K562 (cell line): ENCODE measurements around the gene MAP1LC3A. TPM values are rescaled to one million over a fixed set of nuclear protein-coding genes. Genes with fewer than 3 reads are reported as not detected.

Source experiments
- ATF7 ChIP-seq: fragments of 450-650 bp; IDR thresholded peaks from 2 replicates; pipeline ENCODE4 v1.7.1; 2014; ENCODE audit warnings: mild to moderate bottlenecking, moderate library complexity
- CHD2 ChIP-seq: IDR thresholded peaks from 2 replicates; pipeline ENCODE4 v1.6.1; 2011; ENCODE audit warnings: low read depth, low read length
- DMBX1 ChIP-seq: fragments of 250-450 bp; sonication (Bioruptor Pico); IDR thresholded peaks from 2 replicates; pipeline ENCODE4 v1.8.0; 2022; ENCODE audit warnings: inconsistent platforms, mild to moderate bottlenecking, moderate library complexity, borderline replicate concordance
- FOXO4 ChIP-seq: fragments of 450-650 bp; formaldehyde crosslinking; IDR thresholded peaks from 2 replicates; pipeline ENCODE4 v1.4.0; 2020; ENCODE audit warnings: mild to moderate bottlenecking, moderate library complexity
- HNRNPK ChIP-seq: fragments of 200-400 bp; formaldehyde crosslinking; IDR thresholded peaks from one replicate; pipeline ENCODE4 v1.6.1; 2018; ENCODE audit warnings: mild to moderate bottlenecking, low read depth, low read length; ENCODE audit not compliant: poor library complexity, severe bottlenecking
- HNRNPLL ChIP-seq: fragments of 200-400 bp; formaldehyde crosslinking; IDR thresholded peaks from 2 replicates; pipeline ENCODE4 v1.6.1; 2017; ENCODE audit warnings: low read length, low read depth, mild to moderate bottlenecking; ENCODE audit not compliant: poor library complexity, severe bottlenecking
- JUN ChIP-seq, 2 experiments: sonication (generic) in 1 of 2; formaldehyde crosslinking in 1 of 2; IDR thresholded peaks; 2 replicates each; pipeline versions ENCODE4 v1.6.1 to v1.8.0; 2012 to 2022; ENCODE audit warnings: borderline replicate concordance in 2 of 2, mild to moderate bottlenecking in 2 of 2, improper control_type of control experiment in 1 of 2, low read depth in 1 of 2, low read length in 1 of 2, missing genetic modification reagents in 1 of 2
- PRDM10 ChIP-seq: fragments of 450-650 bp; IDR thresholded peaks from 2 replicates; pipeline ENCODE4 v1.6.1; 2018; ENCODE audit not compliant: partially characterized antibody
- SMARCE1 ChIP-seq: fragments of 450-650 bp; IDR thresholded peaks from 2 replicates; pipeline ENCODE4 v1.7.1; 2016; ENCODE audit warnings: mild to moderate bottlenecking
- THRAP3 ChIP-seq: fragments of 450-650 bp; IDR thresholded peaks from 2 replicates; pipeline ENCODE4 v1.6.1; 2016; ENCODE audit warnings: mild to moderate bottlenecking, inconsistent platforms, borderline replicate concordance
- ZNF431 ChIP-seq: sonication (generic); formaldehyde crosslinking; IDR thresholded peaks from 2 replicates; pipeline ENCODE4 v1.8.0; 2022; ENCODE audit warnings: mild to moderate bottlenecking, missing genetic modification reagents
- ZNF512 ChIP-seq: IDR thresholded peaks from 2 replicates; pipeline ENCODE4 v1.6.1; 2016; ENCODE audit warnings: missing genetic modification characterization, missing compliant biosample characterization
- polyA plus RNA-seq, 8 experiments: library from polyadenylated mRNA; depleted of rRNA in 4 of 8; stranded (reverse) in 5 of 8; unstranded in 3 of 8; fragments of >200 nt; fragmentation: Nextera tagmentation in 2 of 8; fragmentation: Illumina TruSeq in 1 of 8; extraction: Ambion mirVana in 2 of 8; extraction: Trizol in 1 of 8; gene quantifications; 2 replicates each; pipeline versions ENCODE4 v1.2.1 to v1.2.3, GENCODE V29; 2011 to 2014; ENCODE audit warnings: inconsistent platforms in 1 of 8, missing spikeins in 1 of 8
- total RNA-seq, 7 experiments: library from RNA; depleted of rRNA in 6 of 7; stranded (reverse); fragments of >200 nt in 6 of 7; fragmentation: Illumina TruSeq in 2 of 7; extraction: Trizol in 2 of 7; gene quantifications; 2 replicates each; pipeline versions ENCODE4 v1.2.1 to v1.2.3, GENCODE V29; 2011 to 2021; ENCODE audit warnings: low replicate concordance in 1 of 7
- TF ChIP-seq, protein P1 (sequence below): fragments of 450-650 bp; IDR thresholded peaks from 2 replicates; pipeline ENCODE4 v1.6.1; 2018; ENCODE audit warnings: mild to moderate bottlenecking, low read depth; ENCODE audit not compliant: partially characterized antibody

The MAP1LC3A gene
- total and polyA plus RNA-seq, 9 of the 15 experiments (the other 6 are each of a cell fraction or from before 2014, with no cell fraction given) = 0.27 to 0.38 TPM; not detected in 7

- peak; percentile 44 for TF ChIP-seq PRDM10
- TF ChIP-seq SMARCE1 = peak; percentile 56; the same call in 1 of the 2 replicates
- peak; percentile 74 for TF ChIP-seq JUN (IDR thresholded peaks at IDR 0.05; ENCODE audit: borderline replicate concordance, low read depth, low read length)
- TF ChIP-seq JUN (CRISPR knock-in tag; IDR thresholded peaks at IDR 0.05; ENCODE audit: borderline replicate concordance) = no peak
- TF ChIP-seq, protein P1, sequence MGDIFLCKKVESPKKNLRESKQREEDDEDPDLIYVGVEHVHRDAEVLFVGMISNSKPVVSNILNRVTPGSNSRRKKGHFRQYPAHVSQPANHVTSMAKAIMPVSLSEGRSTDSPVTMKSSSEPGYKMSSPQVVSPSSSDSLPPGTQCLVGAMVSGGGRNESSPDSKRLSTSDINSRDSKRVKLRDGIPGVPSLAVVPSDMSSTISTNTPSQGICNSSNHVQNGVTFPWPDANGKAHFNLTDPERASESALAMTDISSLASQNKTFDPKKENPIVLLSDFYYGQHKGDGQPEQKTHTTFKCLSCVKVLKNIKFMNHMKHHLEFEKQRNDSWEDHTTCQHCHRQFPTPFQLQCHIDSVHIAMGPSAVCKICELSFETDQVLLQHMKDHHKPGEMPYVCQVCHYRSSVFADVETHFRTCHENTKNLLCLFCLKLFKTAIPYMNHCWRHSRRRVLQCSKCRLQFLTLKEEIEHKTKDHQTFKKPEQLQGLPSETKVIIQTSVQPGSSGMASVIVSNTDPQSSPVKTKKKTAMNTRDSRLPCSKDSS = no peak
- peak; percentile 68; the same call in 1 of the 2 replicates for TF ChIP-seq ATF7
- no peak for TF ChIP-seq ZNF512 (tag)
- TF ChIP-seq HNRNPK = no peak
- TF ChIP-seq DMBX1 (CRISPR knock-in tag) = no peak
- no peak for TF ChIP-seq FOXO4 (CRISPR knock-in tag)
- TF ChIP-seq HNRNPLL = no peak
- TF ChIP-seq THRAP3 = no peak
- TF ChIP-seq CHD2 = no peak
- TF ChIP-seq ZNF431 (CRISPR knock-in tag) = no peak
These were observed 12.4 kb downstream of the MAP1LC3A start (continued) for GRCh38 chr20:34570859-34571306.
